GM18520 (cell line): ENCODE measurements around the gene ACKR3.

Source experiments
- ATAC-seq: cut with Tn5 transposase; IDR thresholded peaks from one replicate; pipeline ENCODE4 v1.9.1; 2021; ENCODE audit not compliant: unreplicated experiment

The ACKR3 gene

GRCh38 chr2:236607471-236608187 lies 38.0 kb downstream of the ACKR3 start:
- ATAC-seq = no peak

DNA sequence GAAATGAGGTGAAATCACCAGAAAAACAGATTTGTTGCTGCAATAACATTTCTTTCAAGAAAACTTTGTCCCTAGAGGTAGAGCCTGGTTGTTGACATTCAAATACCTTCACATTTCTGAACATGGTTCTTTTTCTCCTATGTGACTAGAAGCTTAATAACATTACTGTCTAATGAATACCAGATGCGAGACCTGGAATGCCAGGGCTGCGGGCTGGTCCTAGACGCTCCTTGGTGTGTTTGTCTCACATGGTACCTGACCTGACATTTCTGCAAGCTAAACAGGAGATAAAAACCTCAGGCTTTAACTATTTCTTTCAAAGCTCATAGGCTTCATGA lies 38.5 kb downstream of the ACKR3 start:
- ATAC-seq = no peak

- ATAC-seq = no peak
Observed at GRCh38 chr2:236608710-236609109, 39.1 kb downstream of the ACKR3 start.

GRCh38 chr2:236610991-236611821 lies 41.6 kb downstream of the ACKR3 start:
- no peak for ATAC-seq

DNA sequence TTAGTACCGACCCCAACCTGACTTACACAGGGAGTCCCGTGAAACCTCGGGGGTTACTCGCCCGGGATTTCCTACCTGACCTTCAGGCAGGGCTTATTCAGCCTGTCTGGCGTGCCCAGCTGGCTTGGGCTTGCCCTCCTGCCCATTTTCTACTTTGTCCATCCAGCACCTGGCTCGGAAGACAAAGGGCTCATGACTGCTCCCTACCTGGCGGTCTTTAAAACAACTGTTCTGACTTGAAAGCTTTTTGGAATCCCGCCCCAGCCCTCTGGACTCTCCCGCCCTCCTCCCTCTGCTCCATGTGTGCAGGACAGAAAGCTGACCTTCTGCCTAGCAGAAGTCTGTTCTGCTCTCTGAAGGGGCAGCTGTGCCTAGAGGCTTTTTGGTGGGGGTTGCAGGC lies 43.1 kb downstream of the ACKR3 start:
- no peak for ATAC-seq

DNA sequence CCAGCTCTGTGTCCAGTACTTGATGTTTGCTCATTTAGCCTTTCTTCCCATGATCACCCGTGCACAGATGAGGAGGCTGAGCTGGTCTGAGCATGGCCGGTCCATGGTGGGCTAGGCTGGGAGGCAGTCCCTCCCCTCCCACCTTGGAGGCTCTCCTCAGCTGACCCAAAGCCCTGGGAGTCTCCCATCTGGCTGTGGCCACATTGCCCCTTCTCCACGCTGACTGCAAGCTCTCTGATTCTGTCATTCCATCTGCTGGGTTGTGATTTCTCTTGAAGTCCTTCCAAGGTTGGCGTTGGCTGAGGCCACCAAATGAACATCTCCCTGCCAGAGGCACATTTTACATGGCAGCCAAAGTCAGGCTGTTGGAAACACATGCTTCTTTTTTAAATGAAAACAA lies 44.0 kb downstream of the ACKR3 start:
- no peak for ATAC-seq

- ATAC-seq = no peak
Observed at GRCh38 chr2:236614551-236614950, 44.9 kb downstream of the ACKR3 start.

- no peak for ATAC-seq
Observed at GRCh38 chr2:236616031-236616430, 46.4 kb downstream of the ACKR3 start.

DNA sequence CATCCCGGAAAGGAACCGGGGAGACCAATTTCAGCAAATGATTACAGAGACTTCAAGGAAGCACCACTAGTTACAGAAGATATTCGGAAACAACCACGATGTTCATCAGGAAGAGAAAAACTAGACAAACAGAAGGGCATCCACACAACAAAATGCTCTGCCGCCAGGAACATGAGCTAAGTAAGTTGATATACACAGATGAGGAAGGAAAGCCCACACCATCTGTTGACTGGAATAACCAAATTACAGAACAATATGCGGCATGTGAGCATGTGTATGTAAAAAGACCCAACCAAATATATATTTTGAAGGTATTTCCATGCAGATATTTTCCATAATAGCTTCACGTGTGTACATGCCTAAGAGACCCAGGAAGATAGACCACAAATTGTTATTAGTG lies 47.0 kb downstream of the ACKR3 start:
- ATAC-seq = no peak

GRCh38 chr2:236617221-236617737 lies 47.7 kb downstream of the ACKR3 start:
- no peak for ATAC-seq

DNA sequence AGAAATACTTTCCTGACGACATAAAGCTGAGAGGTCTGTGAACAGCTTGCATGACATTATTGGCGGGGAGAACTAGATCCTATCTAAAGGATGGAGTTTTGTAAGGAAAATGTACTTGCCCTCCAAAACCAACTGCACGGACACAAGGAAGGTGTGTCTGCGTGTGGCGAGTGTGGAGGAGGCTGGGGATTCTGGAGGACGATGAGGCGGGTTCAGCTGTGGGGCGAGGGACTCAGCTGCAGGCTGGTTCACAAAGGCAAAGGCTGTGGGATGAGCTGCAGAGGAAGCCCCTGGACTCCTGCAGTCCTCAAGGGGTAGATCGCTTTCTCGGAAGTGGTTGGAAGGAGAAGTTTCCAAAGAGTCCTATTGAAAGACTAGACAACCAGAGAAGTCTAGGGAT lies 48.2 kb downstream of the ACKR3 start:
- no peak for ATAC-seq

DNA sequence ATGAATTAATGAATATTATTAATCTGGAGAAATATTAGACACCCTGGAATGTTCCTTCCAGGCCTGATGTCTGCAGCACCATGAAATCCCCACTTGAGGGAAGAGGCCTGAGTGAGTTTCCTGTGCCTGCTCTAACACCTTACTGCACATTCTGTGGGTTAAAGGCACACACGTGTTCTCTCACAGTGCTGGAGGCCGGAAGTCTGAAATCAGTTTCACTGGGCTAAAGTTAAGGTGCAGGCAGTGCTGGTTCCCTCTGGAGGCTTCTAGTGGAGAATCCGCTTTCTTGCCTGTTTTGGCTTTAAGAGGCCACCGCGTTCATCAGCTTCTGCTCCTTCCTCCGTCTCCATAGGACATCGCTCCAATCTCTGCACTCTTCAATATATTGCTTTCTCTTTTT lies 48.7 kb downstream of the ACKR3 start:
- ATAC-seq = no peak

GRCh38 chr2:236619910-236620612 lies 50.4 kb downstream of the ACKR3 start:
- ATAC-seq = no peak

DNA sequence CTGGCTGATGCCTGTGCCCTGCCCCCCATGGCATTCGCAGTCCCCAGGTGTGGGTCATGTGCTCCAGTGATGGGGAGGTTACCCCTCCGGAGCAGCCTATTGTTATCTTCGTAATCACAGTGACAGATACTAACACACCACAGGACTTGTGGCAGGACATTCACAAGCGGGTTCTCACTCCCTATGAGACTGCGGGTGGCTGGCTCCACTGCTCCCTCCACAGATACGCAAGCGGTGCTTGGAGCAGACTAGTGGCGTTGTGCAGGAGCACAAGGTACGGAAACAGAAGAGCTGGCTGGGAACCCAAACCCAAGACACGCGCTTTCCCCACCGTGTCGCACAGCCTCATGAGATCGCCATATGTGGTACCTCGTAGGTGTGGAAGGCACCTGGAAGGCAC lies 52.2 kb downstream of the ACKR3 start:
- ATAC-seq = no peak

GRCh38 chr2:236622201-236622600 lies 52.6 kb downstream of the ACKR3 start:
- ATAC-seq = no peak

GRCh38 chr2:236622660-236623059 lies 53.0 kb downstream of the ACKR3 start:
- ATAC-seq = no peak

- ATAC-seq = no peak
Observed at GRCh38 chr2:236623816-236624215, 54.2 kb downstream of the ACKR3 start.

DNA sequence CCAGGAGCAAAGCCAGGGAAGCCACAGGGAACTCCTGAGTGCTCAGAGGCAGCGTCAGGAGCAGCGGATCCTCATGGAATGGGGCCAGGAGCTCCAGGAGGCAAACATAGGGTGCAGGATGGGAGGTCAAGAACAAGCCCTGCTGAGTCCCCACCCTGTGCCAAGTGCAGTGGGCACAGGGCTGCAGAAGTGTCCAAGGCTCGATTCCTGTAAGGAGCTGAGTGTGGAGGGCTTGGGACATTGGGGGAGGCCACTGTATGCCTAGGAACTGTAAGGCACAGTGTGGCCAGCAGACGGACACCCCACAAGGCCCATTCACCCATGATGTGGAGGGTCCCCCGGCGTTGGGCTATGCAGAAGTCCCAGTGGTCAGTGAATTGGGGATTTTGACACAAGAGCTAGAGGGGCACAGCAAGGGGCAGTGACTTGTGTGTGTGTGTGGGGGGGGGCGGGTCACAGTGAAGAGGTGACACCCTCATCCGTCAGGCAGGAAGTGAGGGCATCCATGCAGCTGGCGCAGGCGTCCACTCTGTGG lies 55.6 kb downstream of the ACKR3 start:
- no peak for ATAC-seq

DNA sequence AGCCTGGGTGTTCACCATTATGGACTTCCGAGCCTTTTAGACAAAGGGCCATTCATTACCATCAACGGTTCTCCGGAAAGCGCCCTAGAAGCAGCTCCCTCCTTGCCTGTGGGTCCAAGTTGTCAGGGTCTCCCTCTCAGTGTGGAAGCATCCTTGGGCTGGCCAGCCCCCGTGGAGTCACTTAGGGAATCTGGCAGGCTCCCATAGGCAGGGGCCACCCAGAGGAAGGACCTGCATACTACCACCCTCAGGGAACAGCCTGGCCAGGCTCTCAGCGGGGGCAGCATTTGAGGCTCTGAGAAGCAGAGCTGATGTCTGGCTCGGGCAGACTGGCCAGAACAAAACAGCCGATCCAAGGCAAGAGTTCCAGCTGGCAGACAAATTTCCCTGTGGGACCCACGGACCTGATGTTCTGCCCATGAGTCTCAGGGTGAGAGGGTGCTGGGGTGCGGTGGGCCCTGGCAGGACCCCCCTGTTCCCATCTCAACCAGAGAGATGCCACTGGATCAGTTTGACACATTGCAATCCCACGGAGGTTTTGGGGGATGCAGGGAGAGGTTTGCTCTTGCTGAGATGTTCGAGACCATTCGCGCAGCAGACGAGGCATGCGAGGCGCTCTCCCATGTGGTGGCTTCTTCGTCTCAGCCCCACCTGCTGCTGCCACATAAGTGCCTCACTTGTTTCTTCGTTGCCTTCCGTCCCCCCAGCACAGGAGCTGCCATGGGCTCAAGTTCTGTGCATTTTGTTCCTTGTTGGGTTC lies 56.9 kb downstream of the ACKR3 start:
- ATAC-seq = no peak

- no peak for ATAC-seq
Observed at GRCh38 chr2:236627193-236627592, 57.6 kb downstream of the ACKR3 start.

DNA sequence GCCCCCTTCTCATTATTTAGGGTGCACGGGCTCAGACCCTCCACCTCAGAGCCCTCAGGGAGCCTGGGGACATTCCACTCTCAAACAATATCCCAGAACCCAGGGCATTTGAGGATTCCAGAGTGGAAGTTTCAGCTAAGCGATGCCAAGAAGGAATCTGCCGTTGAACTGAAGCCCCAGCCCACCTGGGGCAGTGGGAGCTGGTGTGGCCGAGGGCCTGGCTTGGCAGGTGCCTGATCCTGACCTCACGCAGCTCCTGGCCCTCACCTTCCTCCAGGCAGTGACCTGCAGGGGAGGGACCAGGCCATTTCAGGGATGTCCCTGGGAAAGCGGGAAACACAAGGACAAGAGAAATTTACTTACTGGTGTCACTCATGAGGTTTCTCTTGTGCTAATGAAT lies 58.2 kb downstream of the ACKR3 start:
- ATAC-seq = no peak
